Measurements from ENCODE around the gene KIAA1586. TPM values are rescaled to one million over a fixed set of nuclear protein-coding genes. Genes with fewer than 3 reads are reported as not detected.

The KIAA1586 gene
- total and polyA plus RNA-seq, 12 donors = 3.7 to 43.1 (median 15.8) TPM

- intact Hi-C loops (cut with DNase I) = no loop called here
- no peaks in the 10 kb centered on the region for H3K9me3 ChIP-seq (replicated peaks in 1 of 3)
- no peak overlapping the region for H3K4me3 ChIP-seq
- peaks cover 0 to 48% of the 10 kb centered on the region in 2 donors for H3K36me3 ChIP-seq (replicated peaks in 1 of 2)
- H3K27ac ChIP-seq = no peak overlapping the region
- peaks cover 0 to 21% of the 10 kb centered on the region in 2 donors for H3K4me1 ChIP-seq (replicated peaks in 1 of 2)
- H3K27me3 ChIP-seq = no peaks in the 10 kb centered on the region
- WGBS, 4 donors = 95 to 100% (median 96%) methylated on average over 3 of the region's 3 CpGs
- TF ChIP-seq POLR2A (IDR thresholded peaks at IDR 0.05) = no peak
- TF ChIP-seq CTCF (IDR thresholded peaks at IDR 0.05) = no peak
- no peak for DNase-seq
These were observed 56.5 kb downstream of the KIAA1586 start for GRCh38 chr6:57102976-57103375.

- no peaks in the 10 kb centered on the region for H3K27me3 ChIP-seq
- TF ChIP-seq POLR2A (IDR thresholded peaks at IDR 0.05) (no peak), CTCF (IDR thresholded peaks at IDR 0.05) (no peak)
- H3K4me3 ChIP-seq = no peak overlapping the region
- no peaks in the 10 kb centered on the region for H3K9me3 ChIP-seq (replicated peaks in 1 of 3)
- H3K36me3 ChIP-seq (replicated peaks in 1 of 2) = peaks cover 0 to 36% of the 10 kb centered on the region in 2 donors
- H3K27ac ChIP-seq = no peak overlapping the region
- H3K4me1 ChIP-seq (replicated peaks in 1 of 2) = peaks cover 0 to 32% of the 10 kb centered on the region in 2 donors
- no peak for DNase-seq
- 79 to 90% (median 79%) methylated on average over 5 of the region's 5 CpGs for WGBS, 4 donors
- intact Hi-C loops (cut with DNase I) = no loop called here
These were observed 57.8 kb downstream of the KIAA1586 start for GRCh38 chr6:57104336-57104735.

Small RNA genes lying within 50 kb of the gene (small RNA-seq; reads per million reads assigned to genes)
- gene FTH1P15 = 0 reads per million in 2 donors

Other genes starting within 250 kb of the KIAA1586 start
- 1 to 10 TPM in 7 of 9 donors, under 1 TPM in 1, not detected in 1; 0.92 to 6.0 (median 1.2) TPM for gene BEND6, start 91.6 kb upstream of the KIAA1586 start, total RNA-seq
- 1 to 10 TPM in 2 of 3 donors, under 1 TPM in 1; 0.67 to 5.4 (median 2.2) TPM for gene BEND6, start 91.6 kb upstream of the KIAA1586 start, polyA plus RNA-seq
- 100 to 1,000 TPM in 1 of 9 donors, 10 to 100 TPM in 8; 19.5 to 111 (median 56.9) TPM for gene ZNF451, start 43.5 kb downstream of the KIAA1586 start, total RNA-seq
- 10 to 100 TPM; 27.7 to 39.1 (median 28.0) TPM for gene ZNF451, start 43.5 kb downstream of the KIAA1586 start, polyA plus RNA-seq
- gene BAG2, start 125.6 kb downstream of the KIAA1586 start, total RNA-seq = 10 to 100 TPM in 2 of 9 donors, 1 to 10 TPM in 7; 6.2 to 18.0 (median 7.5) TPM
- gene BAG2, start 125.6 kb downstream of the KIAA1586 start, polyA plus RNA-seq = 10 to 100 TPM in 1 of 3 donors, 1 to 10 TPM in 2; 2.6 to 11.0 (median 3.5) TPM
- gene RAB23, start 175.6 kb downstream of the KIAA1586 start, total RNA-seq = 10 to 100 TPM in 1 of 9 donors, 1 to 10 TPM in 8; 4.3 to 14.7 (median 5.8) TPM
- gene RAB23, start 175.6 kb downstream of the KIAA1586 start, polyA plus RNA-seq = 10 to 100 TPM in 1 of 3 donors, 1 to 10 TPM in 2; 2.3 to 11.9 (median 2.7) TPM

Data from adrenal gland (tissue), 12 donors.